Panc1 (cell line): Measurements from ENCODE around the gene FGGY.

Experiments used
- CTCF ChIP-seq: fragments of 450-650 bp; IDR thresholded peaks from 2 replicates; pipeline ENCODE4 v1.5.1; 2017; ENCODE audit warnings: mild to moderate bottlenecking
- POLR2AphosphoS5 ChIP-seq: IDR thresholded peaks from 2 replicates; pipeline ENCODE4 v1.6.1; 2012; ENCODE audit warnings: mild to moderate bottlenecking, low read depth, low read length, moderate library complexity
- REST ChIP-seq, 2 experiments: IDR thresholded peaks; 2 replicates each; pipeline ENCODE4 v1.6.1; 2011 to 2012; ENCODE audit warnings: low read depth in 2 of 2, control low read depth in 1 of 2, low read length in 1 of 2, mild to moderate bottlenecking in 1 of 2, moderate library complexity in 1 of 2; ENCODE audit not compliant: insufficient read depth in 1 of 2

GRCh38 chr1:59688976-59689375, 392.1 kb downstream of the FGGY start:
- TF ChIP-seq REST (IDR thresholded peaks at IDR 0.05; ENCODE audit: insufficient read depth in 1 of 2, low read depth in 2 of 2, low read length in 1 of 2) (no peak), CTCF (no peak), POLR2AphosphoS5 (no peak)
